GM20431 (cell line): Measurements from ENCODE around the gene PANX3.

Source experiments
- in situ Hi-C: fragments of 300-500 bp; cut with MseI, MboI; formaldehyde crosslinking; loops from one replicate; pipeline ENCODE4 v1.15.0; 2020; ENCODE audit warnings: low sequenced_read_pairs; ENCODE audit not compliant: unreplicated experiment

PANX3 gene

DNA sequence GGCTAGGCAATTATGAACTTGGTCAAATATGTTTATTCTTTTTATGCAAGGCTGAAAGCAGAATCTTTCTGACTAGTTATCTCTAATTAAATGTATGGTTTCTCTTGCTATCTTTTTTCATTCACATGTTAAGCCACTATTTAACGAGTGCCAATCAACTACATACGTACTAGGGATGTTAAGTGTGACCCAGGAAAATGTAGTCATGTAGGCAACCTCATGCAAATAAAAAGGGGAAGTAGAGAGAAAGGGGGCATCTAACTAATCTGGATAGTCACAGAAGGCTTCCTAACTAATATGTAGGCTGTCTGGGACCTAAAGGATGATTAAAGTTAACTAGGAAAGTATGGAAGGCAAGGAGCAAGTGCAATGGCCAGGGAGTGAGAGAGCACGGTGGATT lies 34.9 kb downstream of the PANX3 start:
- in situ Hi-C loops = no loop called here

- in situ Hi-C loops = no loop called here
Observed at GRCh38 chr11:124648610-124649009, 37.4 kb downstream of the PANX3 start.

- in situ Hi-C loops = loop anchor here (25.0 kb wide), 2 partner anchors 105 to 180 kb away; partner anchors contain the start of genes ESAM and VSIG2
Observed at GRCh38 chr11:124656774-124657630, 45.8 kb downstream of the PANX3 start.

DNA sequence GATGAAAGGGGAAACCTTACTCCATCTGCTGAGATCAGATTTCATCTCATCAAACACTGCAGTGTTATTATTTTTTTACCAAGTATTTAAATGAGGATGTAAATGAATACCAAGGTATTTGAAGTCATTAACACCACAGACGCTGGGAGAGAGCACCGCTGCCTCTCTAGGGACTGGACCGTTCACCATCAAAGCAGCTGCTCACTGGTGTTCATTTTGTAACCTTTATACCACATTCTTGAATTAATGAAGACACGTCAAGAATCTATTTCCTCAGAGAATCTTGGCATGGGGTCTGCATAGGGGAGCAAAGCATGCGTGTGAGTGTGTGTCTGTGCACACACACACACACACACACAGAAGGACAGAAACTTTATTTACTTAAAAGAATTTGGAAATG lies 46.7 kb downstream of the PANX3 start:
- in situ Hi-C loops = loop anchor here (25.0 kb wide), 2 partner anchors 104 to 179 kb away; partner anchors contain the start of genes ESAM and VSIG2

- in situ Hi-C loops = loop anchor here (25.0 kb wide), 2 partner anchors 104 to 179 kb away; partner anchors contain the start of genes ESAM and VSIG2
Observed at GRCh38 chr11:124658501-124658900, 47.3 kb downstream of the PANX3 start.

DNA sequence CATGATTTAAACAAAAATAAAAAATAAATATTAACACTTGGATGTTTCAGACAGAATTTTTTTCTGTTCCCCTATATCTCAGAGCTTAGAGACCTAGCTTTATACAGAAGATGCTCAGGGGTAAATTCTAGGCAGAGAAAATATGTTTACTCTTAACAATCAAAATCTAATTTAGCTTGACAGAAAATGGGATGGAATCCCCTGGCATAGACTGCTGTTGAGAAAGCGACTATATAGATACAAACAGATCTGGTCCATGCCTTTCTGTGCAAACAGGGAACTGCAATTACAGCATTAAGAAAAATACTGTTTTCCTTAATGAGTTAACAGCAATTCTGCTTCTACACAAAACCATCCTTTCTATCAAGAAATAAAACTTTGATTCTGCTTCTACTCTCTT lies 47.8 kb downstream of the PANX3 start:
- in situ Hi-C loops = loop anchor here (25.0 kb wide), 2 partner anchors 103 to 178 kb away; partner anchors contain the start of genes ESAM and VSIG2

GRCh38 chr11:124661553-124661952 lies 50.3 kb downstream of the PANX3 start:
- in situ Hi-C loops = loop anchor here (25.0 kb wide), 2 partner anchors 101 to 176 kb away; partner anchors contain the start of genes ESAM and VSIG2

DNA sequence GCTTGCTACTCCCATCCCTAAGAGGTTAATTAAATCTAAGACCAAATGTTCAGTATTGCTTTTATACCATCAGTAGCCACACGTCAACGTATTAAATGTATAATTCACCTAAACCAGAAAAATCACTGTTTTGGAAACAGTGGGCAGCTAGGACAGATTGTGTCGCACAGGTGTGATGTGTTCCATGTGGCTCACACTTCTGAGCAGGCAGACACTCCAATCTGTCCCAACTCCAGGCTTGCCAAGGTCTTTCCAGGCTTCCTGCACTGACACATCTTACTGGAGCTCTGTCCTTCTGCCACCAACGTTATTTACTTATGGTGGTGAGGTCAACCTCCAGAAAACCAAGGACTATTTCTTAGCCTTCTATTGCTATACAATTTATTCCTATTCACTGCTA lies 50.9 kb downstream of the PANX3 start:
- in situ Hi-C loops = loop anchor here (25.0 kb wide), 2 partner anchors 100 to 175 kb away; partner anchors contain the start of genes ESAM and VSIG2

DNA sequence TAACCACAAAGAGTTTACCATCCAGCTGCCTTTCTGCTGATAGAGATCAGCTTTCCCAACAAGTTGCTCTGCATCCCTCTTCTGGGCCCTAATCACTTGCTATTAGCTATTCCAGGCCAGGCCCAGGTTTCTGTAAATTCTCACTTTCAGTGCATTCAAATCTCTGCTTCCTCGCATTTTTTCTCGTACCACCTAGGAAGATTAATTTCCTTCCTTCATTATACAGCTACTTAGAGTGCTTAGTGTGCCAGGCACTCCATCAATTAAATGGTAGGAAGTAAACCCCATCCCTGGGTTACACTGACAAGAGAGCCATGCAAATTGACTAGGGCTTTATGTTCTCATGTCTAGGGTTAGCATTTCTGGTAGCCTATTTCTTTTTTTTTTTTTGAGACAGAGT lies 52.6 kb downstream of the PANX3 start:
- in situ Hi-C loops = loop anchor here (25.0 kb wide), 2 partner anchors 98 to 173 kb away; partner anchors contain the start of genes ESAM and VSIG2

GRCh38 chr11:124667601-124668000 lies 56.4 kb downstream of the PANX3 start:
- in situ Hi-C loops = loop anchor here (25.0 kb wide), 2 partner anchors 95 to 170 kb away; partner anchors contain the start of genes ESAM and VSIG2

DNA sequence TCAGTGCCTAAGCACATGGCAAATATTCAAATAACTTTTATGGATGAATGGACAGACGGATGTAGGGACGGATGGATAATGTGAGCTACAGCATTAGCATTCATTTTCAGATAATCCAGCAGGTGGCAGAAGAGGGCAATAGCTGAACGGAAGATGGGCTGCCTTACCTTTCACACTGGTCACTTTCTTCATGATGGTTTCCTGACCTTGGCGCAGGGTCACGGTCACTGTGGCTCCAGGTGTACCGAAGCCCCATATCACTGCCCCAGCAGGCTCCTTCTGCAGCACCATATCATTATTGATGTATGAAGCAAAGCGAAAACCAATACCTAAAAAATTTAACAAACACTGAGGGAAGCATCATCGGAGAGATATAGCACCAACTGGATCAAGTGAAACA lies 58.0 kb downstream of the PANX3 start:
- in situ Hi-C loops = loop anchor here (25.0 kb wide), 2 partner anchors 93 to 168 kb away; partner anchors contain the start of genes ESAM and VSIG2
